HUES6 (cell line): ENCODE measurements around the gene PPP4R1.

ENCODE experiments used
- H3K27ac ChIP-seq: 2 replicates; pipeline ENCODE4 v1.7.0; 2013; ENCODE audit warnings: low read depth, mild to moderate bottlenecking, low read length, inconsistent platforms
- H3K27me3 ChIP-seq: 2 replicates; pipeline ENCODE4 v1.6.1; 2013; ENCODE audit warnings: low read length; ENCODE audit not compliant: control insufficient read depth, insufficient read depth
- H3K36me3 ChIP-seq: 2 replicates; pipeline ENCODE4 v1.6.1; 2013; ENCODE audit warnings: low read length; ENCODE audit not compliant: control insufficient read depth, insufficient read depth
- H3K4me1 ChIP-seq: 2 replicates; pipeline ENCODE4 v1.6.1; 2013; ENCODE audit warnings: low read length; ENCODE audit not compliant: control insufficient read depth, insufficient read depth
- H3K4me3 ChIP-seq: 2 replicates; pipeline ENCODE4 v1.5.1; 2013; ENCODE audit warnings: low read depth, low read length
- H3K9ac ChIP-seq: one replicate; pipeline ENCODE4 v1.6.1; 2013; ENCODE audit warnings: mild to moderate bottlenecking, low read length
- H3K9me3 ChIP-seq: 2 replicates; pipeline ENCODE4 v1.6.1; 2013; ENCODE audit warnings: low read depth, low read length; ENCODE audit not compliant: control insufficient read depth, insufficient read depth

PPP4R1 gene

GRCh38 chr18:9530226-9531009 lies 83.9 kb downstream of the PPP4R1 start:
- Histone ChIP-seq H3K9me3 (peaks cover 20% of the 10 kb centered on the region), H3K4me1 (no peaks in the 10 kb centered on the region), H3K27me3 (no peaks in the 10 kb centered on the region), H3K4me3 (no peak overlapping the region), H3K9ac (no peak overlapping the region), H3K27ac (no peak overlapping the region), H3K36me3 (peaks cover 78% of the 10 kb centered on the region)

DNA sequence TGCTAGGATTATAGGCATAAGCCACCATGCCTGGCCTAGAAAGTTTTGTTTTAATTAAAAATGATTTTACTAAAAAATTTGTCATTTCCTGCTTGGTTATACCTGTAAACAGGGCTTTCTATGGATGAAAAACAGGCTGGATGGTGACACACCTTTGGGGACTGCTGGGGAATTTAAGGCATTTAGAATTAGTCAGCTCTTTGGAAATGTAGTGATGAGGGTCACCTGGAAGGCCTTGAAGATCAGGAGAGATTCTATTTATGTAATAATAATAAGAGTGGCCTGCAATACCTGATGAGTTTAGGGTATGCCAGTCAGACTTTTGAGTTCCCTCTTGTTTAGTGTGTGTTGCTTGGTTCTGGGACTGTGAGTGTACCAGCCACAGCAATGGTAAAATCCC lies 87.9 kb downstream of the PPP4R1 start:
- Histone ChIP-seq H3K36me3 (peaks cover 69% of the 10 kb centered on the region), H3K4me1 (no peaks in the 10 kb centered on the region), H3K4me3 (no peak overlapping the region), H3K27ac (no peak overlapping the region), H3K9me3 (peaks cover 20% of the 10 kb centered on the region), H3K27me3 (no peaks in the 10 kb centered on the region), H3K9ac (no peak overlapping the region)

DNA sequence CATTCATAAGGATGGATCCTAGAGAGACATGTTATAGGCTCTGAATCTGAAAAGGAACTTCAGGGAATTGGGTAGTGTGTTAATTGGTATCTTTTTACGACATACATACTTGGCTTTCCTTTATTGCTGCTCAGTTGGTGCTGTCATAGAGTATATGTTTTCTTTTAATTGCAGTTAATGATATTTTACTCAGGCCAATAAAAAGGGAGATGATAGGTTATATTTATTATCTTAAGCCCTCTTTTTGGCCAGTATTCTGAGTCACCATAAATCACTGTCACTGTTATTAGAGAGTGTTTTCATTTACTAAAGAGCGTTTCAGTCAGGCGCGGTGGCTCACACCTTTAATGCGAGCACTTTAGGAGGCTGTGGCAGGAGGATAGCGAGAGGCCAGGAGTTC lies 91.4 kb downstream of the PPP4R1 start:
- H3K9me3 ChIP-seq = peaks cover 14% of the 10 kb centered on the region
- H3K4me1 ChIP-seq = no peaks in the 10 kb centered on the region
- H3K27me3 ChIP-seq = no peaks in the 10 kb centered on the region
- H3K4me3 ChIP-seq = no peak overlapping the region
- peaks cover 51% of the 10 kb centered on the region for H3K36me3 ChIP-seq
- H3K9ac ChIP-seq = no peak overlapping the region
- no peak overlapping the region for H3K27ac ChIP-seq

- Histone ChIP-seq H3K27me3 (no peaks in the 10 kb centered on the region), H3K36me3 (peaks cover 46% of the 10 kb centered on the region), H3K27ac (no peak overlapping the region), H3K9ac (no peak overlapping the region), H3K4me3 (no peak overlapping the region), H3K4me1 (no peaks in the 10 kb centered on the region), H3K9me3 (peaks cover 2% of the 10 kb centered on the region; the same call in 1 of the 2 replicates)
Observed at GRCh38 chr18:9521770-9522169, 92.6 kb downstream of the PPP4R1 start.

DNA sequence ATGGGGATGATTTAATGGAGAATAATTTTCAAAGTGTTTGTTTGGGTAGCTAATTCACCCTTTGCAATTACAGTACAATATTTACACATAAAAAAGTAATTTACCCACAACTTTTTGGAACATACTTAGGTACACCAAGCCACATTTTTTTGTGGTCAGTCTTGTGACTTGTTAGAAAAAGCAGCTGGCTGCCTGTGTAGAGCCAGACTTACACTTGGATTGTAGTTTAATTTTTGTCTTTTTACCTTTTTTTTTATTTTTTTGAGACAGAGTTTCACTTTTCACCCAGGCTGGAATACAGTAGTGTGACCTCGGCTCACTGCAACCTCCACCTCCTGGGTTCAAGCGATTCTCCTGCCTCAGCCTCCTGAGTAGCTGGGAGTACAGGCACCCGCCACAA lies 93.7 kb downstream of the PPP4R1 start:
- H3K36me3 ChIP-seq = peaks cover 39% of the 10 kb centered on the region
- no peak overlapping the region for H3K4me3 ChIP-seq
- no peak overlapping the region for H3K9ac ChIP-seq
- H3K27me3 ChIP-seq = no peaks in the 10 kb centered on the region
- no peaks in the 10 kb centered on the region for H3K4me1 ChIP-seq
- no peaks in the 10 kb centered on the region for H3K9me3 ChIP-seq
- H3K27ac ChIP-seq = no peak overlapping the region

GRCh38 chr18:9519399-9519798 lies 95.0 kb downstream of the PPP4R1 start:
- peaks cover 30% of the 10 kb centered on the region for H3K36me3 ChIP-seq
- no peak overlapping the region for H3K4me3 ChIP-seq
- no peaks in the 10 kb centered on the region for H3K27me3 ChIP-seq
- no peaks in the 10 kb centered on the region for H3K9me3 ChIP-seq
- no peak overlapping the region for H3K9ac ChIP-seq
- no peaks in the 10 kb centered on the region for H3K4me1 ChIP-seq
- H3K27ac ChIP-seq = no peak overlapping the region

GRCh38 chr18:9517869-9518268 lies 96.5 kb downstream of the PPP4R1 start:
- no peak overlapping the region for H3K27ac ChIP-seq
- no peak overlapping the region for H3K9ac ChIP-seq
- H3K4me3 ChIP-seq = no peak overlapping the region
- no peaks in the 10 kb centered on the region for H3K27me3 ChIP-seq
- no peaks in the 10 kb centered on the region for H3K4me1 ChIP-seq
- peaks cover 30% of the 10 kb centered on the region for H3K36me3 ChIP-seq
- H3K9me3 ChIP-seq = no peaks in the 10 kb centered on the region

- no peaks in the 10 kb centered on the region for H3K27me3 ChIP-seq
Observed at GRCh38 chr18:9516437-9517064, 97.8 kb downstream of the PPP4R1 start.

GRCh38 chr18:9513971-9514512 lies 100.3 kb downstream of the PPP4R1 start:
- H3K9ac ChIP-seq = no peak overlapping the region
- no peak overlapping the region for H3K27ac ChIP-seq
- no peaks in the 10 kb centered on the region for H3K27me3 ChIP-seq
- H3K4me3 ChIP-seq = no peak overlapping the region
- no peaks in the 10 kb centered on the region for H3K9me3 ChIP-seq
- no peaks in the 10 kb centered on the region for H3K4me1 ChIP-seq
- H3K36me3 ChIP-seq = peaks cover 18% of the 10 kb centered on the region

More at GRCh38 chr18:9516437-9517064, 97.8 kb downstream of the PPP4R1 start:
- Histone ChIP-seq H3K4me3 (no peak overlapping the region), H3K9ac (no peak overlapping the region), H3K36me3 (peaks cover 18% of the 10 kb centered on the region), H3K4me1 (no peaks in the 10 kb centered on the region), H3K27ac (no peak overlapping the region), H3K9me3 (no peaks in the 10 kb centered on the region)

- Histone ChIP-seq H3K36me3 (no peaks in the 10 kb centered on the region), H3K9ac (no peak overlapping the region), H3K4me1 (no peaks in the 10 kb centered on the region; the same call in 1 of the 2 replicates), H3K9me3 (peaks cover 11% of the 10 kb centered on the region; the same call in 1 of the 2 replicates), H3K27me3 (no peaks in the 10 kb centered on the region), H3K4me3 (no peak overlapping the region), H3K27ac (no peak overlapping the region)
Observed at GRCh38 chr18:9508446-9509025, 105.8 kb downstream of the PPP4R1 start.

DNA sequence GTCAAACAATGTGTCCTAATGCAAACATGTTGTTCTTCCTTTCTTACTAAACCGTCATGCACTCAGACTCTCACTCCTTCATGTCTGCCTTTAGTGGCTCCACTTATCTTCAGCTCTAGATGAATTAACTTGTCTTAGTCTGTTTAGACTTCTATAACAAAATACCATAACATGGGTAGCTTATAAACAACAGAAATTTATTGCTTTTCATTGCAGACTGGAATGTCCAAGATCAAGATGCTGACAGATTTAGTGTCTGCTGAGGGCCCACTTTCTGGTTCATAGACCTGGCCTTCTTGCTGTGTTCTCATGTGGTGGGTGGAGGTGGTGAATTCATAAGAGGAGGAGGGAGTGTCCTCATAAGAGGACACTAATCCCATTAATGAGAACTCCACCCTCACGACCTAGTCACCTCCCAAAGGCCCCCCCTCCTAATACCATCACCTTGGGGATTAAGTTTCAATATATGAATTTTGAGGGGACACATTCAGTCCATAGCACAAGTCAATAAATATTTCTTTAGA lies 106.7 kb downstream of the PPP4R1 start:
- Histone ChIP-seq H3K4me1 (no peaks in the 10 kb centered on the region; the same call in 1 of the 2 replicates), H3K9me3 (peaks cover 18% of the 10 kb centered on the region; the same call in 1 of the 2 replicates)

More for the DNA sequence above, 106.7 kb downstream of the PPP4R1 start:
- Histone ChIP-seq H3K4me3 (no peak overlapping the region), H3K27me3 (no peaks in the 10 kb centered on the region), H3K36me3 (no peaks in the 10 kb centered on the region), H3K27ac (no peak overlapping the region), H3K9ac (no peak overlapping the region)
